ENCODE data around the gene LONRF2.

- TF ChIP-seq POLR2AphosphoS5 (IDR thresholded peaks at IDR 0.05) (no peak), EP300 (IDR thresholded peaks at IDR 0.05; ENCODE audit: low read depth) (no peak)
Measured at GRCh38 chr2:100230754-100231153, 91.5 kb downstream of the LONRF2 start.

Measured in transverse colon (tissue), 3 donors.